HG03097 (cell line): ENCODE data around the gene ALCAM.
A peak's percentile ranks its signal among the peaks of the same experiment; 100 is the strongest.

Source experiments
- ATAC-seq: cut with Tn5 transposase; IDR thresholded peaks from one replicate; pipeline ENCODE4 v1.9.1; 2021; ENCODE audit not compliant: unreplicated experiment, low FRiP score

ALCAM gene

DNA sequence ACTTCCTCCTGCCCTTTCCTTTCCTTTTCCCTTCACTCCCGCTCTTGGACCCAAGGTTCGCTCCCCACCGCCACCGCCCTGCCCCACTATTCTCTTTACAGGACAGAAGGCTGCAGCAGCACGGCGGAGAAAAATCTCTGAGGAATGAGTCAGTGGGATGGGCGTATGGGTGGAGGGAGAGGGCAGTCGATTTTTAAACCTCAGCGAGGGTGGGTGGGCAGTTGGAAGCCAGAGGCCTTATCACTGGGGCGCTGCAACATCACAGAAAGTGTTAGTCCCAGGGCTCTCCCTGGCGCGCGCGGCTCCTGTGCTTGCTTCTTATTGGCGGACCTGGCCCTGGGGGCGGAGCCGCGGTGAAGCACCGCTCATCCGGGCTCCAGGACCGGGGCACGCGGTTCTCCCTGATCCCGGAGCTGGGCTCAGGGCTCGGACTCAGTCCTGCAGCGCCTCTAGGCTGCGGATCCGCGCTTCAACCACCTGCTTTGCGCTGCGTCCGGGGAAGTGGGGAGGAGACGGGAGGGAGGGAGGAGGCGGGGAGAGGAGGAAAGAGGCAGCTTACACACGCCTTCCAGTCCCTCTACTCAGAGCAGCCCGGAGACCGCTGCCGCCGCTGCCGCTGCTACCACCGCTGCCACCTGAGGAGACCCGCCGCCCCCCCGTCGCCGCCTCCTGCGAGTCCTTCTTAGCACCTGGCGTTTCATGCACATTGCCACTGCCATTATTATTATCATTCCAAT is at the start of gene ALCAM:
Gene ALCAM (plus strand): TSS at position 584 of the 737 bp plus-strand sequence.
- ATAC-seq: peak; percentile 61

DNA sequence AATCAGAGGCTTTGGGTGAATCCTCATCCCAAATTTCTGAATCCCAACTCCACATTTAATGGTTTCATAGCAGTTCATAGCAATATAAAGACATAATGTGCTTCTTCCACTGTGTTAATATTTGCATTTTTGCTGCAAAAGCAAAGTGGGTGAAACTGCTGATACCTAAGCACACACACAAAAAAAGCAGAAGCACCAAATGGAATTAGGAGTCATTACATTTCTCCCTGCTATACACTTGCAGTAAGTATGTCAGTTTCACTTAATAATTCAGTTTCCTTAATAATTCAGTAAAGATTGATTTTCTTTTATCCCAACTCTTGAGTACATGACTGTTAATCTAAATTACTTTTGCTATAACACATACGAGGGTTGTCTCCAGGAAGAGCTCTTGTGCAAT is 48.9 kb upstream of the ALCAM start:
- no peak for ATAC-seq

DNA sequence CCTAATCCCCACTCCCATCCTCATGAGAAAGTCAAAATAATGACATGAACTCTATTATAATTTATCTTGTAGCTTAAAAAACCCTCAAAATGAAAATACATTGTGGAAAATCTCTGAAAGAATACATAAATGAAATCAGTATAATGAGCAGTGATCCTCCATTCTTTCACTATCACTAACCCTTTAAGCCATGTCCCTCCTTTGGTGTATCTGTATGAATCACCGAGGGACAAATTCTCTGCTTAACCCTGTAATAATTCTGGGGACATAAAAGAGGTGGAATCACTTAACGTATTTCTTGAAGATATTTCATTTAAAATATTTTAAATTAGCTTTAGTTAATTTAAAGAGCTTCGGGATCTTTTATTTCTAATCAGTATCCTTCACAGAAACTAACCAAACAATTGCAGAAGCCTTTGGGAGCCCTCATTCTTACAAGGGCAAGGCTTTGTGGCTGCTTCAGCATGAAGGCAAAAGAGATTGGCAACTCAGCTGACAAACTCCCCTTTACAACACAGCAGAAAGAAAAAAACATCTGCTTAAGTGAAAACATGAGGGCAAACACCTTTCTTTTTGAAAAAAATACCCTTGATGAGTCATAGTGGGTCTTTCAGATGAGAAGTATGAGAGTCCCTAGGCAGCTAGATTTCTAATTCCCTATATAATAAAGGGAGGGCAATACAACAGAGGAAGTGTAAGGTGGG is 44.0 kb upstream of the ALCAM start:
- ATAC-seq: peak; percentile 97

DNA sequence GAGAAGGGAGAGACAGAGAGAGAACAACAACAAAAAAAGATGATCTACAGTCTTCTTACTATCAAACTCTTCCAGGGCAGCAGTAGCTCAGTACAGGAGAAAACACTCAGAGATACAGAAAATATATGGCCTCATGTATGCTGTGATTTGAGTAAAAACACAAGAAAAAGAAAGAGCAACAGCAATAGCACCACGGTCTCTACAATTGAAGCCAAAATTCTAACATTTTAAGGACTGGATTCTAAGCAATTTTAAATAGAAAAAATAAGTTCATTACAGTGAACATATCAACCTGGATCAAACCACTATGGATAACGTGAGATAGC is 43.5 kb upstream of the ALCAM start:
- no peak for ATAC-seq

DNA sequence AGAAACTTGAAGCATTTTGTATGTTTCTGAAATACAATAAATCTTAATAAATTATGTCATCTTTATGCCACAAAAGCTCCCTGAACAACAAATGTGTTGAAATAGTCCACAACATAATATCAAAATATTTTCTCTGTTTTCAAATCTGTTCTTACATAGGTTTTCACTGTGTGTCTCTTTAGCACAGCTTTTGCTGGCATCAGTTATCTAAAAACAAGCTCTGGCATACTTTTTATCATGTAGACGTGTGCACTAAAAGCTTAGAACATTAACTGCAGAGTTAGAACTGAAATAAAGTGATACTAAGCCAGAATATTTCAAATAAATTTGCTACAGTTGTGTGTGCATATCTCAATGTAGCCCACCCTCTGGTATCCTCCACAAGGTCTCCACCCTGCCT is 41.8 kb upstream of the ALCAM start:
- no peak for ATAC-seq

DNA sequence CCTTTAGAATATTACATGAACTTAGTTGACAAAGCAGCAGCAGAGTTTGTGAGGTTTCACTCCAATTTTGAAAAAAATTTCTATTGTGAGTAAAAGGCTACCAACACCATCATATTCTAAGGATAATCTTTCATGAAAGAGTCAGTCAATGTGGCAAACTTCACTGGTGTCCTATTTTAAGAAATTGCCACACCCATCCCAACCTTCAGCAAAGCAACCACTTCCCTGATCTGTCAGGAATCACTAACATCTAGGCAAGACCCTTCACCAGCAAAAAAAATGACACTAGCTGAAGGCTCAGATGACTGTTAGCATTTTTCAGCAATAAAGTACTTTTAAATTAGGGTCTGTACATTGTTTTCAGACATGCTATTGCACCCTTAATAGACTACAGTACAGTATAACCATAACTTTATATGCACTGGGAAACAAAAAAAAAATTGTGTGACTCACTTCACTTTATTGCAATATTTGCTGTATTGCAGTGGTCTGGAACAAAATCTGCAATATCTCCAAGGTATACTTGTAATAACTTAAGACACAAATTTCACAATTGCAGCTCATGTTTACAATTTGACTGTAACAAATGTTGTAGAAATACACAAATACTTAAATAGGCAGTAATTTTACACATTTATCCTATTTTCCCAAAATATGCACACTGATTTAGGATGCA is 38.9 kb upstream of the ALCAM start:
- no peak for ATAC-seq

DNA sequence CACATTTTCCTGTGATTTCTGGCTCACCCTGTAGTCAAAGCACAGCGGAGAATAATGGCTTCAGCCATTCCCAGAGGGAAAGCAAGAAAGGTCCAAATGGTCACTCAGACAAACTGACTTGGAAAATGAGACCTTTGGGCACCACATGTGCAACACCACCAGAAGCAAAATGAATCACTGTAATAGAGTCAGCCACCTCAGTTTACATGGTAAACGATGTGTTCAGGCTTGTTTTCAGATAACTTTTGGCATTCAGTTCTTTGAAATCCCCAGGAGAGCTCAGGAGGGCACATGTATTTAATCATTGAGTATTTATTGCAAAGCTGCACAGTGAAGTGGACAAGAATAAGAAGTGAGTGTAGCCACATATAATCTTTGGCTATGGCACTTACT is 38.4 kb upstream of the ALCAM start:
- ATAC-seq: no peak

DNA sequence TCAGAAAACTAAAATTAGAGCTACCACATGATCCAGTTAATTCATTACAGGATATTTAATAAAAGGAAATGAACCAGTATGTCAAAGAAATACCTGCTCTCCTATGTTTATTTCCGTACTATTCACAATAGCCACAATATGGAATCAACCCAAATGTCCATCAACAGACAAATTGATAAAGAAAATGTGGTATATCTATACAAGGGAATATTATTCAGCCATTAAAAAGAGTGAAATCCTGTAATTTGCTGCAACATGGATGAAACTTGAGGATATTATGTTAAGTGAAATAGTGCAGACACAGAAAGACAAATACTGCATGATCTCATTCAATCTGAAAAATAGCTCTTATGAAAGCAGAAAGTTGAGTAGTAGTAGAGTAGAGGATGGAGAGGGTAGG is 33.7 kb upstream of the ALCAM start:
- no peak for ATAC-seq

DNA sequence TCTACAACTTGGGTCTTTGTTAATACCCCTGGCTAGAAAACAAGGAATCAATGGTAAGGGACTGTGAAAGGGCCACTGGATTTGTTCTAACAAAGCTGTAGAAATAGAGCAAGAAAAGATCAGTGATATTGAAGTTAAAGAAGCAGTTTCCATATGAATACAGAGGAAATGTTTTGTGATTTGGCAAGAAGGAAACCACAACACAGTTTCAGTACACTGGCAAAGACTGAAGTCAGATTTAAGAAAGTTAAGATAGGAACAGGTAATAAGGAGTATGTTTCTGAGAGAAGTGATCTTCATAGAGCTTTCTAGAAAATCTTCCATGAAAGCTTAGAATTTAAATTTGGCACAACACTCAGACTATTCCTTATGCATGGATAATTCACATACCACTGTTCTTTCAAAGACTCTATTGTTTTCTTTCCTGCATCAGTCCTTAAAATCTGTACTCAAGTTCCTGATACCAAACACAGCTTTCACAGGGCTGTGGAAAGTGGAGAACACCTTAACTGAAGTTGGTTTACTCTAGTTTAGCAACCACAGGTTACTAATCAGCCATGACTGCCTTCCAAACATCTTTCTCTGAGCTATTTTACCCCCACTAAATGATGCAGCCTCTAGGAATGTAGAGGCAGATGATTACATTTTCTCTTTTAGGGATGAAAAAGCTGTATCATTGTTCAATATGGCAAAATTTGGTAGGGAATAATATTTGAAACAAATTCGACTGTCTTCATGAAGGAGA is 32.4 kb upstream of the ALCAM start:
- ATAC-seq: peak; percentile 78

DNA sequence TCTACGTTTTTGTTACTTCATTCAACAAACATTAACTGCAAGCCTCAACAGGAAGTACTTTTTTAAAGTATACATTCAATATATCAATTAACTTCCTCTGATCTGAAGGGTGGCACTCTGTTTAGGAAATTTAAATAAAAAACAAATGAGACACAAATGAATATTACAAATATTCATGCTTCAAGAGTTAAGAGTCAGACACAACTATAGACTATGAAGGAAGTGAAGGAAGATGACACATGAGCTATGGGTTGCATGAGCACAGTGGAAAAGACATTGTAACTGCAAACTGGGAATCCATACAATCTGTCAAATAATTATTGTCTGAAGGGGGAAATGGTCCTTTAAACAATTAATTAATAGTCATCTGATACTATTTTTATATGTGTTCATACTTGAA is 26.8 kb upstream of the ALCAM start:
- no peak for ATAC-seq

DNA sequence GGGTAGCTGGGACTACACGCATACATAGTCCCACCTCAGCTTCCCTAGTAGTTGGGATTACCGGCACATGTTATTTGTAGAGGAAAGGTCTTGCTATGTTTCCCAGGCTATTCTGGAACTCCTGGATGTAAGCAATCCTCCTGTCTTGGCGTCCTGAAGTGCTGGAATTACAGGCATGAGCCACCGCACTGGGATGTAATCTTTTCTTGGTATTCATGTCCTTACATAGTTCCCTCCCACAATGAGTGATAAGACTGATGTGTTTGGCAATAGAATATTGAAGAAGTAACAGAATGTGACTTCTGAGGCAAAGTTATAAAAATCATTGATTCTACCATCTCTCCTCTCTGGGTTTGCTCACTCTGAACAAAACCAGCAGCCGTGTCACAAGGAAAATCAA is 22.7 kb upstream of the ALCAM start:
- no peak for ATAC-seq

DNA sequence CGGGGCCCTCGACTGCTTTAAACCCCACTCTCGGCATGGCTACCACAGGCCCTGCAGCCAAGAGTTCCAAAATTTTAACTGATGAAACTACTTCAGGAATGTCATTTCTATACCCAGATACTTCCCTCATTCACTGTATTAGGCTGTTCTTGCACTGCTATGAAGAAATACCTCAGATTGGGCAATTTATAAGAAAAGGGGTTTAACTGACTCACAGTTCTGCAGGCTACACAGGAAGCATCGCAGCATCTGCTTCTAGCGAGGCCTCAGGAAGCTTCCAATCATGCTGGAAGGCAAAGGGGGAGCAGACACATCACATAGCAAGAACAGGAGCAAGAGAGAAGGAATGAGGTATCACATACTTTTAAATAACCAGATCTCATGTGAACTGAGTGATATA is 21.6 kb upstream of the ALCAM start:
- no peak for ATAC-seq

DNA sequence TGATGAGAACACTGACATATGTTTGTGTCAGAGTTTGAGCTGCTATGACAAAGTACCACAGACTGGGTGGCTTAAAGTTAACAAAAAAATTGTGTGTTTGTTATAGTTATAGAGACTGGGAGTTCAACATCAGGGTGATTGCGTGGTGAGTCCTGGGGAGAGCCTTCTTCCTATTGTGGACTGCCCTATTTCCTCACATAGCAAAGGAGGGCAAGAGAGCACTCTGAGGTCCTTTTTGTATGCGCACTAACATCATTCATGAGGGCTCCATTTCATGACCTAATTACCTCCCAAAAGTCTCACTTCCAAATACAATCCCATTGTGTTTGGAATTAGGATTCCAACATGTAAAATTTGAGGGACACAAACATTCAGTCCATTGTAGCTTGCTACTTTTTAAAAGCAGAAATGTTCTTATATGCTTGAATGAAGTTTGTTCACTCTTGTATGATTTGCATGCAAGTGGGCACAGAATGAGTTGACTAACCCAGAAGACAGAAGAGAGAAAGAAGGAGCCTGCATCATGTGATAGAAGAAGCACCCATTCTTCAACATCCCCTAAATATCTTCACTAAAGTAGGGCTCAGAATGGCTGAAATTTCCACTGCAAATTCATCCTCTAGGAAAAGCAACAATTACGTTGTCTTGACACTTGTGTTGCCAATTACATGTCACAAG is 18.9 kb upstream of the ALCAM start:
- no peak for ATAC-seq

DNA sequence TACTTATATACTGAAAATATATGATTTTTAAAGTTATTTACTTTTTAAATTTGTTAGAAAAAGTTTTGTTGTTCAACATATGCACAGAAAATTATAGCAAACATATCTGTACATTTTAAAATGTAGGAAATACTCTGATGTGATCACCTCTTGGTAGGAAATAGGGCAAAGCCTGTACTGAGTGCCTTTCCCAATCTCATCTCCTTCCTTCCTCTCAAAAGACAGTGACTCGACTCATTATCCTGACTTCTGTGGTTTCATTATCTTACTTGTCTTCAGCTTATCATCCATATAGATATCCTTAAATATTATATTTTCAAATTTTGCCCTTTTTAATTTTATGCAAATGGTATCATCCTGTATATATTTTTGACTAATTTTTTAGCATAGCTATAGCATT is 18.4 kb upstream of the ALCAM start:
- no peak for ATAC-seq

DNA sequence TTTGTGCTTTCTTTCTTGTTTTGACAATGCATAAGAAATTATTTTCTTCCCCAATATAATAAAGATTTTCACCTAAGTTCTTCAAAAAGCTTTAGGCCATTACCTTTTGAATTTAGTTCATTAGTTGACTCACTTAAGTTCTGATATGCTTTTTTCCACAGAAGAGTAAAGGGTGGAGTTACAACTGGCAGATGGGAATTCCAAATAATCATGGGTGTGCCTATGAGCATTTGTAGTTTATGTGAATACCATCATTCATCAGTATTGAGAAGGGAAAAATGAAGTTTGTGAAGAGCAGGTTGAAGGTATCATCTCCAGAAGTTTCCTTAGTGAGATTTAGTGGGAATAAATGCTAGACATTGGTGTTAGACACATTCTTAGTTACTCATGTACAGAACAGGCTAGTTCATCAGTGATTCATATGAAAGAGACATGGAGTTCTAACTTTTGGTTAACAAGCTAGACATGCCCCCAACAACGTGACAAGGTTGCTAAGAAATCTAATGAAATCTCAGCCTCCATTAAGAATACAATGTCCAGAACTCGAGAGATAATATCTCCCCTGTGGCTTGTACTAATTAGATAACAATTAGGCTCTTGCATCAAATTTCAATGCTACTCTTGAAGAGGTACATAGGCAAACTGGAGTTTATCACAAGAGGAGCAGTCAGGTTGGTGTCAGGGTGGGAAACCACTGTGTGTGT is 16.9 kb upstream of the ALCAM start:
- no peak for ATAC-seq

DNA sequence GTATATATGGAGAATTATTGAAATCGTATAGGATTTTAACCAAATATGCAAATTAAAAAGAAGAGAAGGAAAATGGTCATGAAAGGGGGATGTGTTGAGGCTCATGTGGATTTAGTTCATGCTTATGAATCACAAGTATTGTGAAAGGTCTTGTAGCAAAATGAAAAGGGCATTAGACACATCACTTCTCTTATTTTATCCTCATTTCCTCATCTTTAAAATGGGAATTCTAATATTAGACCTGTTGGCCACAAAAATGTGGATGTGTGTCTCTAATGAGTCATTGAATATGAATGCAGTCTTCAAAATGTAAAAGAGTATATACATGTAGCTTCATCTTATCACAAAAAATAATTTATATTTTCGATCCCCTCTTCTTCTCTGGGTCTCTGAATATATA is 14.9 kb upstream of the ALCAM start:
- ATAC-seq: no peak

DNA sequence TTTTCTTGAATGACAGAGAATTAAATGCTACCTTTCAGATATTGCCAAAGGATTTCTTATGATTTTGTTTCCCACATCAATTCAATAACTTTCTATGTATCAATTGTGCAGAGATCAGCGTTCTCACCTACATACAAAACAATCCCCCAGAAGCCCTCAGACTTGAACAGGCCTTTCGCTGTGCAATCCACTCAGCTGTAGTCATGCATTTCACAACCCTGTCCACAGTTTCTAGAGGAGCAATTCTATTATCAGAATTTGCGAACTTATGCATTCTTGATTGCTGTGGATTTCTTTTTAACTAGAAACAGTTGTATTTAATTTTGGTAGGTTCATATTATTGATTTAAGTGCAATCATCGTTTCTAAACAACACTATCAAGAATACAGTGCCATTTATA is 13.7 kb upstream of the ALCAM start:
- ATAC-seq: no peak

DNA sequence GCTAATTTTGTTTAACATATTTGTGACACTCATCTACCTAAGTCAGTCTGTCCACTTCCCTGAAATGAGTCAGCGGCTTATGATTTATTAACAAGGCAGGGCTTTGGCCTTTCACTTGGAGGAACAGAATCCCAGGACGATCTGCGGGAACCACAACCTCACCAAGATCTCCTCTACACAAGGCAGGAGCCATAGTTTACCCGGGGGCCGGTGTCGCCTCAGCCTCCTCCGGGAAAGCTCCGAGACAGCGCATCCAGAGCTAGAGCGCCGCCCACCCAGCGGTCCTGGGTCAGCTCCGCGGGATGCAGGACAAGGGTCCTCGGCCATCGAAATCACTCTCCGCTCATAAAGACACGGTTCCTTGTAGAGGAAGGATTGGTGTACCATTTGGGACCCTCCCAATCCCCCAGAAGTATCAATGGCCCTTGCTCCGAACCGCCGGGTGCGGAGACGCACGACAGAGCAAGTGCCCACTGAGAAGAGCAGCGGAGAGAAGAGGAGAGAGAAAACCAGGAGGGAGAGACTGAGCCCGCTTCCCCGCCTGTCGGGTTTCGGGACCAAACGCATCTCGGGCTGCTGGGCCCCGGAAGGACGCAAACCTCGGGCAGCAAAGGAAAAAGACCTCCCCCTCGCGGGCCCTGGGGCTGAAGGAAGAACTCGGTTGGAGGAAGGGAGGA is 13.1 kb upstream of the ALCAM start:
- no peak for ATAC-seq

DNA sequence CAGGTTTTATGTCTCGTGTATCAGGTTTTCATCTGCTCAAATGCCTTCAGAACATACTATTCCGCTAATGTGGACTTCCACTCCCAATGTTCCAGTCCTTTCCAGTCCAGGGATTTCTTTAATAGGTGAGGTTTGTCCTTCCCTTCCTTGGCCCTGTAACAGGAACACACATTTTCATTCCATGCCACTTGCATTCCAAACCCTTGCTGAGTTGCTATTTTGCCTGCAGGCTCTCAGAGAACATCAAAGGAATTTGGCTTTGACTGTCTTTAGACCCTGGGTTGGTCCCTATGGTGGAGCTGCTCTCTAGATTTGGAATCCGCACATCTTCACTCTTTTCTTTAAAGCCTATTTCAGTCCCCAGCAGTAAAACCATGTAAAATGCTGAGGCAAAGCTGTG is 12.3 kb upstream of the ALCAM start:
- ATAC-seq: no peak
